HepG2 (cell line): ENCODE measurements around the gene GMEB2. TPM values are rescaled to one million over a fixed set of nuclear protein-coding genes. Genes with fewer than 3 reads are reported as not detected.
A peak's percentile ranks its signal among the peaks of the same experiment; 100 is the strongest.

Experiments used
- ATAC-seq: fragments of 200-7000 bp; cut with Tn5 transposase; 3 replicates; pipeline ENCODE4 v1.9.1; 2020; ENCODE audit warnings: mild to moderate bottlenecking, moderate library complexity
- BruUV-seq: library from RNA; stranded (reverse); fragments of 400-500 nt; replicated peaks from 2 replicates; lab custom pipeline; 2021; lab: Mats Ljungman, UMichigan
- CTCF ChIA-PET: fragments of 300-600 bp; formaldehyde crosslinking; extraction: SDS; loops from one replicate; lab custom pipeline; 2021; ENCODE audit warnings: low total read pairs, inconsistent platforms, low intra/inter-chr PET ratio; lab: Yijun Ruan, JAX
- POLR2A ChIA-PET: fragments of 350-600 bp; sonication (Branson Sonifier 250); formaldehyde crosslinking; loops from one replicate; lab custom pipeline; 2020; ENCODE audit warnings: antibody characterized with exemption, inconsistent platforms; lab: Yijun Ruan, JAX
- DNase-seq: peaks from one replicate; pipeline ENCODE4 v3.0.0-alpha.2; 2015; ENCODE audit warnings: low spot score
- FAIRE-seq: peaks from 3 replicates; lab custom pipeline; 2011; peaks lifted over from hg19 to GRCh38; lab: Jason Lieb, UNC
- H2AFZ ChIP-seq: one replicate; pipeline ENCODE4 v1.6.1; 2011; ENCODE audit warnings: low read length, inconsistent platforms
- H3K27ac ChIP-seq: fragments of 300-600 bp; 3 replicates; pipeline ENCODE4 v1.8.0; 2011; ENCODE audit warnings: mixed run types, mild to moderate bottlenecking, mixed read lengths, low read length, inconsistent platforms; ENCODE audit not compliant: insufficient read depth; ENCODE audit errors: extremely low read length
- H3K27me3 ChIP-seq, 2 experiments: fragments of 200-600 bp in 1 of 2; 2 replicates in 1 of 2; 3 replicates in 1 of 2; pipeline versions ENCODE4 v1.6.0 to v1.8.0; 2011; ENCODE audit warnings: low read length in 2 of 2, mild to moderate bottlenecking in 2 of 2, moderate library complexity in 2 of 2, inconsistent platforms in 1 of 2; ENCODE audit not compliant: insufficient read depth in 2 of 2, control insufficient read depth in 1 of 2
- H3K36me3 ChIP-seq, 2 experiments: fragments of 200-600 bp in 1 of 2; replicated peaks in 1 of 2; 2 replicates in 1 of 2; 3 replicates in 1 of 2; pipeline versions ENCODE4 v1.5.1 to v1.8.0; 2011; ENCODE audit warnings: low read length in 2 of 2, inconsistent platforms in 1 of 2; ENCODE audit not compliant: insufficient read depth in 2 of 2, control insufficient read depth in 1 of 2
- H3K4me1 ChIP-seq: 2 replicates; pipeline ENCODE4 v1.5.1; 2012; ENCODE audit warnings: low read length, inconsistent platforms; ENCODE audit not compliant: insufficient read depth
- H3K4me2 ChIP-seq: 2 replicates; pipeline ENCODE4 v1.6.0; 2011; ENCODE audit warnings: low read depth, low read length, inconsistent platforms
- H3K4me3 ChIP-seq, 3 experiments: fragments of 200-600 bp in 1 of 3; sonication (generic), shearing (Covaris generic) in 1 of 3; replicated peaks in 1 of 3; 2 replicates each; pipeline ENCODE4 v1.5.1; 2011 to 2016; ENCODE audit warnings: low read length in 3 of 3, inconsistent platforms in 2 of 3, low read depth in 2 of 3, mild to moderate bottlenecking in 2 of 3, control low read depth in 1 of 3, mixed read lengths in 1 of 3; ENCODE audit not compliant: insufficient read depth in 1 of 3
- H3K79me2 ChIP-seq: one replicate; pipeline ENCODE4 v1.6.1; 2011; ENCODE audit warnings: low read length, inconsistent platforms; ENCODE audit not compliant: insufficient read depth
- H3K9ac ChIP-seq: 2 replicates; pipeline ENCODE4 v1.6.0; 2011; ENCODE audit warnings: mild to moderate bottlenecking, low read depth, low read length, inconsistent platforms; ENCODE audit not compliant: insufficient read depth
- H3K9me3 ChIP-seq: 2 replicates; pipeline ENCODE4 v1.5.1; 2012; ENCODE audit warnings: mild to moderate bottlenecking, low read length
- H4K20me1 ChIP-seq: 2 replicates; pipeline ENCODE4 v1.6.0; 2011; ENCODE audit warnings: inconsistent platforms, mild to moderate bottlenecking, low read length, moderate library complexity; ENCODE audit not compliant: insufficient read depth
- AKAP8 ChIP-seq: sonication (generic); formaldehyde crosslinking; IDR thresholded peaks from 2 replicates; pipeline ENCODE4 v1.5.1; 2020; ENCODE audit warnings: mild to moderate bottlenecking, missing genetic modification reagents
- ARNT2 ChIP-seq: sonication (generic); formaldehyde crosslinking; IDR thresholded peaks from 2 replicates; pipeline ENCODE4 v1.8.0; 2022; ENCODE audit warnings: mild to moderate bottlenecking, low read depth, missing genetic modification reagents, moderate library complexity
- CC2D1A ChIP-seq: sonication (generic); formaldehyde crosslinking; IDR thresholded peaks from 2 replicates; pipeline ENCODE4 v1.8.1; 2023; ENCODE audit warnings: mild to moderate bottlenecking, missing genetic modification reagents
- FOXJ3 ChIP-seq: sonication (generic); formaldehyde crosslinking; IDR thresholded peaks from 2 replicates; pipeline ENCODE4 v1.4.0; 2020; ENCODE audit warnings: missing genetic modification reagents, mild to moderate bottlenecking, borderline replicate concordance
- HMGA1 ChIP-seq: sonication (generic); formaldehyde crosslinking; conservative IDR thresholded peaks from 2 replicates; pipeline ENCODE4 v1.4.0; 2020; ENCODE audit warnings: missing genetic modification reagents
- HOXA7 ChIP-seq: sonication (generic); formaldehyde crosslinking; IDR thresholded peaks from 2 replicates; pipeline ENCODE4 v1.8.1; 2022; ENCODE audit warnings: mild to moderate bottlenecking, missing genetic modification reagents, moderate library complexity
- MEIS1 ChIP-seq: sonication (generic); formaldehyde crosslinking; IDR thresholded peaks from 2 replicates; pipeline ENCODE4 v1.9.0; 2021; ENCODE audit warnings: mild to moderate bottlenecking, missing genetic modification reagents, moderate library complexity, borderline replicate concordance
- MEIS2 ChIP-seq: sonication (generic); formaldehyde crosslinking; IDR thresholded peaks from 2 replicates; pipeline ENCODE4 v1.9.0; 2021; ENCODE audit warnings: mild to moderate bottlenecking, missing genetic modification reagents
- MTA3 ChIP-seq: sonication (generic); formaldehyde crosslinking; IDR thresholded peaks from 2 replicates; pipeline ENCODE4 v1.4.0; 2020; ENCODE audit warnings: missing genetic modification reagents
- MXD4 ChIP-seq: IDR thresholded peaks from 2 replicates; pipeline ENCODE4 v1.6.1; 2016; ENCODE audit warnings: mild to moderate bottlenecking, missing biosample characterization, missing genetic modification reagents
- POGZ ChIP-seq: sonication (generic); formaldehyde crosslinking; IDR thresholded peaks from 2 replicates; pipeline ENCODE4 v1.4.0; 2020; ENCODE audit warnings: mild to moderate bottlenecking, missing genetic modification reagents
- REPIN1 ChIP-seq: sonication (generic); formaldehyde crosslinking; IDR thresholded peaks from 2 replicates; pipeline ENCODE4 v1.8.0; 2022; ENCODE audit warnings: missing genetic modification reagents, low read depth, mild to moderate bottlenecking, borderline replicate concordance
- REXO4 ChIP-seq: sonication (generic); formaldehyde crosslinking; IDR thresholded peaks from 2 replicates; pipeline ENCODE4 v1.8.0; 2022; ENCODE audit warnings: missing genetic modification reagents, mild to moderate bottlenecking, borderline replicate concordance
- RFXAP ChIP-seq: sonication (generic); formaldehyde crosslinking; IDR thresholded peaks from 2 replicates; pipeline ENCODE4 v1.4.0; 2020; ENCODE audit warnings: missing genetic modification reagents, borderline replicate concordance
- TAF1 ChIP-seq: sonication (generic); formaldehyde crosslinking; IDR thresholded peaks from 2 replicates; pipeline ENCODE4 v1.4.0; 2020; ENCODE audit warnings: missing genetic modification reagents
- ZBTB38 ChIP-seq: sonication (generic); formaldehyde crosslinking; IDR thresholded peaks from 2 replicates; pipeline ENCODE4 v1.5.1; 2020; ENCODE audit warnings: mild to moderate bottlenecking, missing genetic modification reagents
- ZNF207 ChIP-seq: fragments of 450-650 bp; IDR thresholded peaks from 2 replicates; pipeline ENCODE4 v1.6.1; 2016; ENCODE audit warnings: antibody characterized with exemption, borderline replicate concordance
- ZNF3 ChIP-seq: IDR thresholded peaks from 2 replicates; pipeline ENCODE4 v1.7.0; 2017; ENCODE audit warnings: inconsistent platforms
- ZNF589 ChIP-seq: sonication (generic); formaldehyde crosslinking; conservative IDR thresholded peaks from 2 replicates; pipeline ENCODE4 v1.8.0; 2022; ENCODE audit warnings: mild to moderate bottlenecking, moderate library complexity, missing genetic modification reagents
- ZNF772 ChIP-seq: sonication (generic); formaldehyde crosslinking; IDR thresholded peaks from 2 replicates; pipeline ENCODE4 v1.5.0; 2020; ENCODE audit warnings: mild to moderate bottlenecking, missing genetic modification reagents
- WGBS: methylation state at CpG from one replicate; pipeline ENCODE4 v1.1.6; 2017; ENCODE audit warnings: low lambda C conversion rate; 5-methylcytosine and 5-hydroxymethylcytosine counted together
- in situ Hi-C: cut with HindIII; loops from 2 replicates; pipeline ENCODE4 v1.10.0; 2017; ENCODE audit warnings: low pct_unique_long_range_greater_than_20kb; ENCODE audit not compliant: extremely low pct_ligation_motif_present
- intact Hi-C: fragments of 100-400 bp; cut with micrococcal nuclease; formaldehyde crosslinking; loops from one replicate; pipeline ENCODE4 v1.10.0; 2022; ENCODE audit not compliant: unreplicated experiment
- polyA plus RNA-seq, 8 experiments: library from polyadenylated mRNA; depleted of rRNA in 3 of 8; stranded (reverse) in 7 of 8; unstranded in 1 of 8; fragments of >200 nt; fragmentation: Illumina TruSeq in 4 of 8; extraction: Trizol in 4 of 8; gene quantifications; 2 replicates each; pipeline versions ENCODE4 v1.2.1 to v1.2.3, GENCODE V29; 2011 to 2016; ENCODE audit warnings: low read depth in 4 of 8, missing spikeins in 1 of 8, mixed read lengths in 1 of 8; ENCODE audit not compliant: insufficient read depth in 1 of 8
- total RNA-seq, 5 experiments: library from RNA; depleted of rRNA; stranded (reverse); fragments of >200 nt; fragmentation: Illumina TruSeq; extraction: Trizol; gene quantifications; 2 replicates each; pipeline ENCODE4 v1.2.3, GENCODE V29; 2016; ENCODE audit warnings: low read depth in 1 of 5
- TF ChIP-seq, protein P1 (sequence below): sonication (generic); formaldehyde crosslinking; IDR thresholded peaks from 2 replicates; pipeline ENCODE4 v1.5.0; 2020; ENCODE audit warnings: mild to moderate bottlenecking, missing genetic modification reagents
- TF ChIP-seq, protein P2 (sequence below): sonication (generic); formaldehyde crosslinking; IDR thresholded peaks from 2 replicates; pipeline ENCODE4 v1.9.0; 2021; ENCODE audit warnings: missing genetic modification reagents, borderline replicate concordance

Gene GMEB2
- total and polyA plus RNA-seq, 2 of the 13 experiments (the other 11 are each of a cell fraction or from before 2014, with no cell fraction given), result 10.6 to 12.4 TPM

DNA sequence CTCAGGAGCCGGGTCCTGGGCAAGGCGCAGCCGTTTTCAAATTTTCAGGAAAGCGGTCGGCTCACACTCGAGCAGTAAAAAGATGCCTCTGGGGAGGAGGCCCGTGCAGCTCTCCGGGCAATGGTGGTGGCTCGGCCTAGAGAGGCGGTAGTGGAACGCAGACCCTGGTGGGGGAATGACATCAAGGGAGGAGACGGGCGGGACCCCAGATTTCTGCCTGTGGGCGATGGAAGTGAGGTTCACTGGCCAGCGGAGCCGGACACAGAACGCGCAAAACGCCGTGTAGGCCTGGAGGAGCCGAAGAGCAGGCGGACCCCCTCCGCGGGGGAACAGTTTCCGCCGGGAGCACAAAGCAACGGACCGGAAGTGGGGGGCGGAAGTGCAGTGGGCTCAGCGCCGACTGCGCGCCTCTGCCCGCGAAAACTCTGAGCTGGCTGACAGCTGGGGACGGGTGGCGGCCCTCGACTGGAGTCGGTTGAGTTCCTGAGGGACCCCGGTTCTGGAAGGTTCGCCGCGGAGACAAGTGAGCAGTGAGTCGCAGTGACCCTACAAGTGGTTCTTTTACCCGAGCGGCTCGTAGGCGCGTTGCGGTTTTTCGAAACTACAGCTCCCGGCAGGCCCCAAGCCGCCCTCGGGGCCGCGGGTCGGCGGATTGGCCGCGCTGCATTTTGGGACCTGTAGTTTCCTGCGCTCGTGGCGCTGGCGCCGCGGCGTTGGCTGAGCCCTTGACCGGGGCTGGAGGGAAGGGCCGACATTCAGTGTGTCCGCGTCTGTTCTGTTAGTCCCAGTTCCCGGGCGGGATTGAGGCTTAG is 31.2 kb upstream of the GMEB2 start, which contains the start of gene RTEL1:
RTEL1 (plus strand) TSS at position 376 of the 812 bp plus-strand sequence. CDS start 1,091 bp downstream, outside the sequence.
- BruUV-seq, result no TSS peak
- FAIRE-seq, result peak; percentile 91
- intact Hi-C loops, result loop anchor here (1.0 to 10.0 kb wide), 2 partner anchors 30 to 123 kb away; partner anchors contain the start of gene PTK6
- TF ChIP-seq ZNF772 (CRISPR knock-in tag) (peak; percentile 99), ZNF207 (no peak), AKAP8 (CRISPR knock-in tag) (peak; percentile 96), ZNF3 (CRISPR knock-in tag) (peak; percentile 61; the same call in 1 of the 2 replicates), ZBTB38 (CRISPR knock-in tag) (peak; percentile 95), MXD4 (CRISPR knock-in tag) (peak; percentile 96), ZNF589 (CRISPR knock-in tag) (no peak), FOXJ3 (CRISPR knock-in tag) (peak; percentile 96), HOXA7 (CRISPR knock-in tag) (no peak), TAF1 (CRISPR knock-in tag) (peak; percentile 96), RFXAP (CRISPR knock-in tag) (peak; percentile 96), POGZ (CRISPR knock-in tag) (peak; percentile 91), MTA3 (no peak; the same call in 1 of the 2 replicates), MEIS2 (CRISPR knock-in tag) (peak; percentile 97), REXO4 (peak; percentile 15; the same call in 1 of the 2 replicates), ARNT2 (CRISPR knock-in tag) (peak; percentile 82), CC2D1A (CRISPR knock-in tag) (0 out of 2 replicates have a peak, but pooled peaks have one; percentile 25), REPIN1 (peak; percentile 98), MEIS1 (peak; percentile 80), HMGA1 (no peak)
- TF ChIP-seq, protein P1, sequence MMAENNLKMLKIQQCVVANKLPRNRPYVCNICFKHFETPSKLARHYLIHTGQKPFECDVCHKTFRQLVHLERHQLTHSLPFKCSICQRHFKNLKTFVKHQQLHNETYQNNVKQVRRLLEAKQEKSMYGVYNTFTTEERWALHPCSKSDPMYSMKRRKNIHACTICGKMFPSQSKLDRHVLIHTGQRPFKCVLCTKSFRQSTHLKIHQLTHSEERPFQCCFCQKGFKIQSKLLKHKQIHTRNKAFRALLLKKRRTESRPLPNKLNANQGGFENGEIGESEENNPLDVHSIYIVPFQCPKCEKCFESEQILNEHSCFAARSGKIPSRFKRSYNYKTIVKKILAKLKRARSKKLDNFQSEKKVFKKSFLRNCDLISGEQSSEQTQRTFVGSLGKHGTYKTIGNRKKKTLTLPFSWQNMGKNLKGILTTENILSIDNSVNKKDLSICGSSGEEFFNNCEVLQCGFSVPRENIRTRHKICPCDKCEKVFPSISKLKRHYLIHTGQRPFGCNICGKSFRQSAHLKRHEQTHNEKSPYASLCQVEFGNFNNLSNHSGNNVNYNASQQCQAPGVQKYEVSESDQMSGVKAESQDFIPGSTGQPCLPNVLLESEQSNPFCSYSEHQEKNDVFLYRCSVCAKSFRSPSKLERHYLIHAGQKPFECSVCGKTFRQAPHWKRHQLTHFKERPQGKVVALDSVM, result peak; percentile 65
- TF ChIP-seq, protein P2, sequence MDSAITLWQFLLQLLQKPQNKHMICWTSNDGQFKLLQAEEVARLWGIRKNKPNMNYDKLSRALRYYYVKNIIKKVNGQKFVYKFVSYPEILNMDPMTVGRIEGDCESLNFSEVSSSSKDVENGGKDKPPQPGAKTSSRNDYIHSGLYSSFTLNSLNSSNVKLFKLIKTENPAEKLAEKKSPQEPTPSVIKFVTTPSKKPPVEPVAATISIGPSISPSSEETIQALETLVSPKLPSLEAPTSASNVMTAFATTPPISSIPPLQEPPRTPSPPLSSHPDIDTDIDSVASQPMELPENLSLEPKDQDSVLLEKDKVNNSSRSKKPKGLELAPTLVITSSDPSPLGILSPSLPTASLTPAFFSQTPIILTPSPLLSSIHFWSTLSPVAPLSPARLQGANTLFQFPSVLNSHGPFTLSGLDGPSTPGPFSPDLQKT (CRISPR knock-in tag), result peak; percentile 97

More for the DNA sequence above, 31.2 kb upstream of the GMEB2 start, which contains the start of gene RTEL1:
- peak within 1 kb of the TSS; percentile 87 for H3K9ac ChIP-seq
- POLR2A ChIA-PET, result interaction anchor here (0.7 to 2.8 kb wide), 31 partner anchors 9 to 407 kb away, joined by 3 to 30 read pairs (median 4); partner anchors contain the start of genes ARFRP1, GMEB2, HELZ2 and PRPF6
- ATAC-seq, result peak; percentile 93
- peaks cover 17% of the 10 kb centered on the region for H3K79me2 ChIP-seq
- H3K36me3 ChIP-seq, result peaks cover 16 to 25% of the 10 kb centered on the region in 2 experiments
- peak within 1 kb of the TSS; percentile 93 for H3K4me2 ChIP-seq
- peak within 1 kb of the TSS; percentile 77 for H2AFZ ChIP-seq
- H4K20me1 ChIP-seq, result no peaks in the 10 kb centered on the region
- in situ Hi-C loops, result no loop called here
- 3% methylated on average over 41 of the region's 73 CpGs for WGBS
- H3K27me3 ChIP-seq, result no peaks in the 10 kb centered on the region; a peak in 1 of 5 replicates
- peak; percentile 93 for DNase-seq
- peaks cover 40% of the 10 kb centered on the region for H3K4me1 ChIP-seq
- H3K9me3 ChIP-seq, result no peaks in the 10 kb centered on the region
- H3K4me3 ChIP-seq, result peak within 1 kb of the TSS; percentile 78 to 95 (median 94)
- peak within 1 kb of the TSS; percentile 65 for H3K27ac ChIP-seq
- CTCF ChIA-PET, result no interaction called here
